Lung (tissue), 12 donors: Measurements from ENCODE around the gene ACTL10. TPM values are rescaled to one million over a fixed set of nuclear protein-coding genes. Genes with fewer than 3 reads are reported as not detected.

Experiments
- ATAC-seq: fragments of 200-7000 bp; cut with Tn5 transposase; one replicate; pipeline ENCODE4 v1.9.1; 2020; ENCODE audit warnings: moderate number of reproducible peaks; ENCODE audit not compliant: insufficient read depth, low FRiP score
- DNase-seq, 3 donors: peaks; one replicate each; pipeline ENCODE4 v3.0.0-alpha.2; 2013 to 2017
- H3K27ac ChIP-seq, 2 donors: one replicate each; pipeline ENCODE4 v1.5.1; 2013; ENCODE audit warnings: mild to moderate bottlenecking in 2 of 2, moderate library complexity in 2 of 2, control low read depth in 1 of 2, inconsistent platforms in 1 of 2, low read depth in 1 of 2, low read length in 1 of 2
- H3K27me3 ChIP-seq, 3 donors: one replicate each; pipeline ENCODE4 v1.5.1; 2013; ENCODE audit warnings: low read length in 2 of 3; ENCODE audit not compliant: control insufficient read depth in 3 of 3, insufficient read depth in 3 of 3
- H3K36me3 ChIP-seq, 4 donors: one replicate each; pipeline ENCODE4 v1.5.1; 2013; ENCODE audit warnings: low read length in 4 of 4, mild to moderate bottlenecking in 1 of 4, moderate library complexity in 1 of 4; ENCODE audit not compliant: control insufficient read depth in 4 of 4, insufficient read depth in 4 of 4
- H3K4me1 ChIP-seq, 5 donors: one replicate each; pipeline ENCODE4 v1.5.1; 2013; ENCODE audit warnings: low read length in 5 of 5, mild to moderate bottlenecking in 2 of 5, moderate library complexity in 1 of 5; ENCODE audit not compliant: control insufficient read depth in 5 of 5, insufficient read depth in 5 of 5
- H3K4me3 ChIP-seq: one replicate; pipeline ENCODE4 v1.5.1; 2013; ENCODE audit warnings: mild to moderate bottlenecking, control low read depth, moderate library complexity
- H3K9ac ChIP-seq, 2 donors: one replicate each; pipeline ENCODE4 v1.5.1; 2013; ENCODE audit warnings: low read length in 2 of 2, control low read depth in 1 of 2; ENCODE audit not compliant: insufficient read depth in 1 of 2
- H3K9me3 ChIP-seq, 4 donors: one replicate each; pipeline ENCODE4 v1.5.1; 2013; ENCODE audit warnings: low read length in 3 of 4, mild to moderate bottlenecking in 1 of 4, moderate library complexity in 1 of 4; ENCODE audit not compliant: control insufficient read depth in 4 of 4, insufficient read depth in 3 of 4
- WGBS, 2 donors: extraction: QIAGEN DNeasy Blood & Tissue Kit; methylation state at CpG; one replicate each; pipeline ENCODE4 v1.1.7; 2013; 5-methylcytosine and 5-hydroxymethylcytosine counted together
- polyA plus RNA-seq, 2 donors: library from polyadenylated mRNA; stranded (reverse); fragments of 200-250 nt; gene quantifications; one replicate each; pipeline ENCODE4 v1.2.1, GENCODE V29; 2013
- total RNA-seq, 2 donors: library from RNA; depleted of rRNA in 1 of 2; stranded (reverse); fragments of >200 nt in 1 of 2; gene quantifications; one replicate each; pipeline ENCODE4 v1.2.1, GENCODE V29; 2014 to 2021
- TF ChIP-seq, protein P1 (sequence below): IDR thresholded peaks from 2 replicates; pipeline ENCODE4 v1.5.1; 2012; ENCODE audit warnings: mild to moderate bottlenecking; ENCODE audit errors: control extremely low read depth, extremely low read depth
- donor health status: control.
- donor health status: control.
- donor health status: Bipolar disorder and iron deficiency.
- donor health status: healthy.
- donor health status: DM: yes; HTN: yes; CAD: no.

ACTL10 gene
- total and polyA plus RNA-seq, 4 donors: 0.26 to 3.4 (median 2.2) TPM

DNA sequence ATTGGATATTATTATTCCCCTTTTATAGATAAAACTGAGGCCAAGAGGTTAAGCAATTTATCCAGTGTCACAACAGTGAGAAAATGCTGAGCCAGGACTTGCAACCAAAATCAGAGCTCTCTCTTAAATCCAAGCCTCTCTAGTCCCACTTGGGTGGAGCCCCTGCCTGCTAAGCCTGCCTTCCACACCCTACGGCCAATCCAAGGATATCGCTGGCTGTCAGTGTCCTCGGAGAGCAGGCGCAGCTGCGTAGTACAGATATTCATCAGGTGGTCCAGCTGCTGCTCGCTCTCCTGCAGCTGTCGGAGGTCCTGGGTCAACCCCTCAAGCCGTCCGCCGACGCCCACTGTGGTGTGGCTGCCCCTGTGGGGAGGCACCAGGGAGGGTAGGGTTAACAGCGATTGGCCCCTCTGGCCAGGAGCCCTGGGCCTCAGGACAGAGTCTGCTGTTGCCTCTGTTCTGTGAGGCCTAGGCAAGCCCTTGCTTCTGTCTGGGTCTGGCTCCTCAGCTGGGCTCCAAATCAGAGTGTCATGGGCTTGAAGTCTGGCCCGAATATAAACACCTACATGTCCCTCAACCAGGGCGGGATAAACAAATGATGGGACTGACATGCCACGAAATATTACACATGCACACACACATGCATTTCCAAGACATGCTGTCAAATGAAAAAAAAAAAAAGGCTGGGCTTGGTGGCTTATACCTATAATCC lies 11.4 kb downstream of the ACTL10 start:
- WGBS, 2 donors: 90 to 92% methylated on average over 15 of the region's 15 CpGs
- ATAC-seq (no peak), DNase-seq (no peak)

DNA sequence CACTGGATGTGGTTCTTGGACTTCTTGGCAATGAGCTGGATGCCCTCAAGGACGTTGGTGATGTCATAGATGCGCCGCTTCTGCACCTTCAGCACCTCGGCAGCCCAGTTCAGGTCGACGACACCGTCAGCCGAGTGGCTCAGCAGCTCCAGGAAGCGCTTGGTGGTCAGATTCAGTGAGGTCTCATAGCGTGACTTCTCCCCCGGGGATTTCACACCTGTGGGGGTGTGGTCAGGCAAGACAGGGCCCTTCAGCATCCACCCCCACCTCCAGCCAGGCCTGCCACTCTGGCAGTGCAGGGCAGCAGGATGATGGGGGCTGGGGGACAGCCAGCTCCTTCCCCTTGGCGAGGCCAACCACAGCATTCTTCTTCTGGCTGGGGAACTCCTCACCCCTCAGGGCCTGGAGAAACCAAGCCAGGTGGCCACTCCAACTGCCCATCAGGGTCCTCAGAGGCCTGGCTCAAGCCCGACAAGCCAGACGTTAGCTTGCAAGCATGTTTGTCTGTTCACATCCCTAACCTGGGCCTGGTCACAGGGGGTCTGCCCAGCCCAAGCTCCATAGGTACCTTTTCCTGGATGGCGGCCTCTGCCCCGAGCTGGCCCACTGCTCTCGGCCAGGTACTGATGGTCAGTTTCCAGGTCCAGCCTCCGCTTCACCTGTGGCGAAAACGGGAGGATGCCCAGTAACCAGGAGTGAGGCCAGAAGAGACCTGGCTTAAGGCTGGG lies 13.2 kb downstream of the ACTL10 start:
- no peak overlapping the region for H3K4me3 ChIP-seq
- no peak overlapping the region for H3K27ac ChIP-seq
- H3K9ac ChIP-seq: no peak overlapping the region
- H3K27me3 ChIP-seq: no peaks in the 10 kb centered on the region
- TF ChIP-seq, protein P1, sequence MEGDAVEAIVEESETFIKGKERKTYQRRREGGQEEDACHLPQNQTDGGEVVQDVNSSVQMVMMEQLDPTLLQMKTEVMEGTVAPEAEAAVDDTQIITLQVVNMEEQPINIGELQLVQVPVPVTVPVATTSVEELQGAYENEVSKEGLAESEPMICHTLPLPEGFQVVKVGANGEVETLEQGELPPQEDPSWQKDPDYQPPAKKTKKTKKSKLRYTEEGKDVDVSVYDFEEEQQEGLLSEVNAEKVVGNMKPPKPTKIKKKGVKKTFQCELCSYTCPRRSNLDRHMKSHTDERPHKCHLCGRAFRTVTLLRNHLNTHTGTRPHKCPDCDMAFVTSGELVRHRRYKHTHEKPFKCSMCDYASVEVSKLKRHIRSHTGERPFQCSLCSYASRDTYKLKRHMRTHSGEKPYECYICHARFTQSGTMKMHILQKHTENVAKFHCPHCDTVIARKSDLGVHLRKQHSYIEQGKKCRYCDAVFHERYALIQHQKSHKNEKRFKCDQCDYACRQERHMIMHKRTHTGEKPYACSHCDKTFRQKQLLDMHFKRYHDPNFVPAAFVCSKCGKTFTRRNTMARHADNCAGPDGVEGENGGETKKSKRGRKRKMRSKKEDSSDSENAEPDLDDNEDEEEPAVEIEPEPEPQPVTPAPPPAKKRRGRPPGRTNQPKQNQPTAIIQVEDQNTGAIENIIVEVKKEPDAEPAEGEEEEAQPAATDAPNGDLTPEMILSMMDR: no peak
- H3K9me3 ChIP-seq: no peaks in the 10 kb centered on the region
- WGBS, 2 donors: 81 to 89% methylated on average over 20 of the region's 20 CpGs
- H3K36me3 ChIP-seq: peaks cover 0 to 2% (median 0%) of the 10 kb centered on the region in 4 donors
- peaks cover 0 to 24% (median 9%) of the 10 kb centered on the region in 5 donors for H3K4me1 ChIP-seq
- DNase-seq (no peak), ATAC-seq (peak; percentile 30)

More for the DNA sequence above, 11.4 kb downstream of the ACTL10 start:
- Histone ChIP-seq H3K36me3 (peaks cover 0 to 2% (median 0%) of the 10 kb centered on the region in 4 donors), H3K4me3 (no peak overlapping the region), H3K27me3 (no peaks in the 10 kb centered on the region), H3K9ac (no peak overlapping the region), H3K9me3 (no peaks in the 10 kb centered on the region), H3K27ac (no peak overlapping the region), H3K4me1 (peaks cover 0 to 29% (median 12%) of the 10 kb centered on the region in 5 donors)
- TF ChIP-seq, protein P1: no peak

DNA sequence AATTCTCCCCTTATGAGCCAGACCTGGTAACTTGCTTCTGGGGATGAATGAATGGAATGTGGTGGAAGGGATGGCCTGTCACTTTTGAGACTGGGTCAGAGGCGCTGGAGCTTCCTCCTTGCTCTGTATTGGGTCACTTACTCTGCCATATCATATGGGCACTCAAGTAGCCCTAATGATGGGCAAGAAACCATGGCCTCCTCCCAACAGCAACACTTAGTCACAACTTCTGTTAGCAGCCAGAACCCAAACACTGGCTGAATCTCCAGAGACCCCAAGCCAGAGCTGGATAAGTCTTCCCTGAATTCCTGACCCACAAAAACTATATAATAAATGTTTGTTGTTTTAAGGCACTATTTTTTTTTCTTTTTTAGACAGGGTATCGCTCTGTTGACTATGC lies 13.9 kb downstream of the ACTL10 start:
- ATAC-seq: no peak
- TF ChIP-seq, protein P1: no peak
- no peak overlapping the region for H3K9ac ChIP-seq

More for the DNA sequence above, 13.9 kb downstream of the ACTL10 start:
- H3K9me3 ChIP-seq: no peaks in the 10 kb centered on the region
- H3K36me3 ChIP-seq: peaks cover 0 to 2% (median 0%) of the 10 kb centered on the region in 4 donors
- H3K4me3 ChIP-seq: no peak overlapping the region
- H3K27ac ChIP-seq: no peak overlapping the region
- no peak for DNase-seq
- no peaks in the 10 kb centered on the region for H3K27me3 ChIP-seq
- 90 to 96% methylated on average over 2 of the region's 2 CpGs for WGBS, 2 donors
- H3K4me1 ChIP-seq: peaks cover 0 to 23% (median 16%) of the 10 kb centered on the region in 5 donors
